Nephron (organoid): Measurements from ENCODE around the gene ZFYVE27.

ENCODE experiments used
- H3K27ac Mint-ChIP-seq, 3 experiments: 2 replicates each; pipeline ENCODE4 v1.8.0; 2020; ENCODE audit warnings: mixed read lengths in 3 of 3, mild to moderate bottlenecking in 2 of 3, moderate library complexity in 1 of 3
- H3K27me3 Mint-ChIP-seq: 2 replicates; pipeline ENCODE4 v1.8.0; 2021; ENCODE audit warnings: low read depth, mild to moderate bottlenecking, moderate library complexity, mixed read lengths
- H3K36me3 Mint-ChIP-seq: 2 replicates; pipeline ENCODE4 v1.8.0; 2020; ENCODE audit warnings: low read depth, mixed read lengths
- H3K4me1 Mint-ChIP-seq: 2 replicates; pipeline ENCODE4 v1.8.0; 2020; ENCODE audit warnings: mixed read lengths
- H3K4me3 Mint-ChIP-seq, 3 experiments: 2 replicates each; pipeline ENCODE4 v1.8.0; 2020; ENCODE audit warnings: mild to moderate bottlenecking in 3 of 3, mixed read lengths in 3 of 3, moderate library complexity in 2 of 3
- H3K9me3 Mint-ChIP-seq: 2 replicates; pipeline ENCODE4 v1.8.0; 2020; ENCODE audit warnings: mixed read lengths
- TF ChIP-seq, protein P1 (sequence below), 3 experiments: fragments of 200-600 bp; sonication (generic); IDR thresholded peaks; one replicate each; pipeline ENCODE4 v1.5.0; 2021; ENCODE audit warnings: antibody characterized with exemption in 3 of 3; ENCODE audit not compliant: unreplicated experiment in 3 of 3

The ZFYVE27 gene

GRCh38 chr10:97771913-97772823 is 35.2 kb downstream of the ZFYVE27 start, which contains the start of gene SFRP5:
SFRP5 (minus strand) TSS chr10:97771999; CDS start chr10:97771833, 166 bp downstream.
- Mint-ChIP-seq H3K27me3 (peaks cover 86% of the 10 kb centered on the region), H3K27ac (no peak within 1 kb of the TSS), H3K9me3 (no peaks in the 10 kb centered on the region), H3K4me3 (peak within 1 kb of the TSS; percentile 73 to 86 (median 75)), H3K4me1 (peaks cover 9% of the 10 kb centered on the region), H3K36me3 (no peaks in the 10 kb centered on the region)
- TF ChIP-seq, protein P1, sequence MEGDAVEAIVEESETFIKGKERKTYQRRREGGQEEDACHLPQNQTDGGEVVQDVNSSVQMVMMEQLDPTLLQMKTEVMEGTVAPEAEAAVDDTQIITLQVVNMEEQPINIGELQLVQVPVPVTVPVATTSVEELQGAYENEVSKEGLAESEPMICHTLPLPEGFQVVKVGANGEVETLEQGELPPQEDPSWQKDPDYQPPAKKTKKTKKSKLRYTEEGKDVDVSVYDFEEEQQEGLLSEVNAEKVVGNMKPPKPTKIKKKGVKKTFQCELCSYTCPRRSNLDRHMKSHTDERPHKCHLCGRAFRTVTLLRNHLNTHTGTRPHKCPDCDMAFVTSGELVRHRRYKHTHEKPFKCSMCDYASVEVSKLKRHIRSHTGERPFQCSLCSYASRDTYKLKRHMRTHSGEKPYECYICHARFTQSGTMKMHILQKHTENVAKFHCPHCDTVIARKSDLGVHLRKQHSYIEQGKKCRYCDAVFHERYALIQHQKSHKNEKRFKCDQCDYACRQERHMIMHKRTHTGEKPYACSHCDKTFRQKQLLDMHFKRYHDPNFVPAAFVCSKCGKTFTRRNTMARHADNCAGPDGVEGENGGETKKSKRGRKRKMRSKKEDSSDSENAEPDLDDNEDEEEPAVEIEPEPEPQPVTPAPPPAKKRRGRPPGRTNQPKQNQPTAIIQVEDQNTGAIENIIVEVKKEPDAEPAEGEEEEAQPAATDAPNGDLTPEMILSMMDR (IDR thresholded peaks at IDR 0.05; ENCODE audit: unreplicated experiment in 3 of 3): no peak

DNA sequence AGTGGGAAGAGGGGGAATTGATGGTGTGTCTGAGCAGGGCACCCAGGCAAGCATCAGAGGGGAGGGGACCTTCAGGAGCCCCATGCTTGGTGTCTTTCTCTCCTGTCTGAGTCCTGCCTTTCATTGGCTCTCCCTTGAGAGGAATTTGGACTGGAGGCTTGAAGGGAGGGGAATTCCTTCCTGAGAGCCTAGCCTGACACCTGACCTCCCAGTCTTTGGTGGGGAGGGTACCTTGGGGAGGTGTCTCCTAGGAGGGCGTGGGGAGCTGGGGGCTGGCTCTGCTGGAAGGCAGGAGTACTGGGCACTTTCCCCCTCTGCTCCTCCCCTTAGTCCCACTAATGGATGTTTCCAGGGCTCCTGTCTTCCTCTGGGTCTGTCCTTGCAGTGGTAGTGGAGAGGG is 36.2 kb downstream of the ZFYVE27 start:
- no peak overlapping the region for H3K27ac Mint-ChIP-seq
- H3K4me1 Mint-ChIP-seq: peaks cover 9% of the 10 kb centered on the region
- no peak overlapping the region for H3K4me3 Mint-ChIP-seq
- TF ChIP-seq, protein P1 (IDR thresholded peaks at IDR 0.05; ENCODE audit: unreplicated experiment in 3 of 3): no peak
- H3K36me3 Mint-ChIP-seq: no peaks in the 10 kb centered on the region
- H3K9me3 Mint-ChIP-seq: no peaks in the 10 kb centered on the region
- peaks cover 82% of the 10 kb centered on the region for H3K27me3 Mint-ChIP-seq

DNA sequence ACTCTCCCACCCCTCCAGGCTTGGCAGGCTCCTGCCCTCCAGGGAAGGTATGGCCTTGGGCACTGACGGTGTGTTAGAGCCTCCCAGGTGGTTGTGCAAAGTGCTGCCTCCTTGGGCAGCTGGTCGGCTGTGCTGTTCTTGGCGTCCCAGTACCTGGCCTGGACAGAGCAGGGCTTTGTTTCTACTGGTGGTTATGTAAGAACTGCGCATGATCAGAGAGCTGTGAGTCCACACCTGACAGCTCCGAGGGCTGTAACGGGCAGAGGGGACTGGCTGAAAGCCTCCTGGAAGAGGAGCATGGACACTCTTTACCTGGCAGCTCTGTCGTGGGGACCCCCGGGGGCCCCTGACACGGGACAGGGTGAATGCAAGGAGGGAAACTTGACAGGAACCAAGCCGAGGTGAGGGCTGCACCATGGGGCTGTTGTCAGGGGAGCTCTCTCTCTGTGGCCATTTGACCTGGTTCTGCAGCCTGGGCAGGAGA is 37.9 kb downstream of the ZFYVE27 start:
- TF ChIP-seq, protein P1 (IDR thresholded peaks at IDR 0.05; ENCODE audit: unreplicated experiment in 3 of 3): no peak

GRCh38 chr10:97777143-97777542 is 40.2 kb downstream of the ZFYVE27 start:
- no peaks in the 10 kb centered on the region for H3K36me3 Mint-ChIP-seq
- peaks cover 19% of the 10 kb centered on the region for H3K4me1 Mint-ChIP-seq
- no peaks in the 10 kb centered on the region for H3K9me3 Mint-ChIP-seq
- peaks cover 55% of the 10 kb centered on the region for H3K27me3 Mint-ChIP-seq
- H3K27ac Mint-ChIP-seq: no peak overlapping the region
- H3K4me3 Mint-ChIP-seq: no peak overlapping the region
- TF ChIP-seq, protein P1 (IDR thresholded peaks at IDR 0.05; ENCODE audit: unreplicated experiment in 3 of 3): no peak

More for the DNA sequence above, 37.9 kb downstream of the ZFYVE27 start:
- no peak overlapping the region for H3K4me3 Mint-ChIP-seq
- H3K9me3 Mint-ChIP-seq: no peaks in the 10 kb centered on the region
- H3K27ac Mint-ChIP-seq: no peak overlapping the region
- H3K27me3 Mint-ChIP-seq: peaks cover 72% of the 10 kb centered on the region
- peaks cover 5% of the 10 kb centered on the region for H3K4me1 Mint-ChIP-seq
- H3K36me3 Mint-ChIP-seq: no peaks in the 10 kb centered on the region

GRCh38 chr10:97778452-97779302 is 41.7 kb downstream of the ZFYVE27 start:
- no peak overlapping the region for H3K27ac Mint-ChIP-seq
- H3K27me3 Mint-ChIP-seq: peaks cover 40% of the 10 kb centered on the region
- no peaks in the 10 kb centered on the region for H3K9me3 Mint-ChIP-seq
- no peaks in the 10 kb centered on the region for H3K36me3 Mint-ChIP-seq
- H3K4me3 Mint-ChIP-seq: no peak overlapping the region
- TF ChIP-seq, protein P1 (IDR thresholded peaks at IDR 0.05; ENCODE audit: unreplicated experiment in 3 of 3): no peak
- peaks cover 16% of the 10 kb centered on the region for H3K4me1 Mint-ChIP-seq
